HG03558 (cell line): Measurements from ENCODE around the gene C10orf95.
"Not testable (repeated sequence)": the region's sequence is repeated elsewhere in the genome, so short reads cannot be mapped to it uniquely, and the experiment has no call there.

Experiments
- ATAC-seq: cut with Tn5 transposase; IDR thresholded peaks from one replicate; pipeline ENCODE4 v1.9.1; 2021; ENCODE audit warnings: moderate number of reproducible peaks; ENCODE audit not compliant: unreplicated experiment; ENCODE audit errors: extremely low read depth

The C10orf95 gene

DNA sequence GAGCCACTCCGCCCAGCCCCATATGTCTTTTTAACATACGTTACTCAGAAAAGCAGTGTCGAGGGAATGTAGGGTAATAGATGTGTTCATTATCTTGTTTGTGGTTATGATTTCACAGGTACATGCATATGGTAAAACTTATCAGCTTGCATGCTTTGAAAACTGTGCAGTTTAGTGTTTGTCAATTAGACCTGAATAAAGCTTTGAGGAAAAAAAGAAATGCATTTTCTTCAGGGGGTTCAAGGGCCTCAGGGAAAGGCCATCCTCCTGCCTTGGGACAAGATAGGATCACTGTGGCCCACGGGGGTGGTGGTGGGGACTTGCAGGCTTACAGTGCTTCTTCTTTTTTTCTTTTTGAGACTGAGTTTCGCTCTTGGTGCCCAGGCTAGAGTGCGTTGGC lies 16.0 kb upstream of the C10orf95 start:
- ATAC-seq = no peak

DNA sequence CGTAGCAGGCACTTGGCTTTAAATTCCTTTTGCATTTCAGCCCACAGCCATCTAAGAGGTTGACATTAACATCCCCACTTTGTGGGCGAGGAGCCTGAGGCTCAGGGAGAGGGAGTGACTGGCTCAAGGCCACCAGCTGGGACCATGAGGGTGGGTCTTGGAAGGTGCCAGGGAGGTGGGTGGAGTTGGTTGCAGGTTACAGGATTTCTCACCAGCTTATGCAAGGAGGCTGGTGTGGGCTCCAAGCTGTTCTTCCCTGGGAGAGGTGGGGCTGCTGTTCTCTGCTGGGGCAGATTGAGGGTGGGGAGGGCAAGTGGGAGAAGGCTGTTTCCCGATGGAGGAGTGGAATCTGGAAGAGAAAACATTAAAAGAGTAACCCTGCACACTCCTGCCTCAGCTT lies 14.1 kb upstream of the C10orf95 start:
- ATAC-seq = no peak

DNA sequence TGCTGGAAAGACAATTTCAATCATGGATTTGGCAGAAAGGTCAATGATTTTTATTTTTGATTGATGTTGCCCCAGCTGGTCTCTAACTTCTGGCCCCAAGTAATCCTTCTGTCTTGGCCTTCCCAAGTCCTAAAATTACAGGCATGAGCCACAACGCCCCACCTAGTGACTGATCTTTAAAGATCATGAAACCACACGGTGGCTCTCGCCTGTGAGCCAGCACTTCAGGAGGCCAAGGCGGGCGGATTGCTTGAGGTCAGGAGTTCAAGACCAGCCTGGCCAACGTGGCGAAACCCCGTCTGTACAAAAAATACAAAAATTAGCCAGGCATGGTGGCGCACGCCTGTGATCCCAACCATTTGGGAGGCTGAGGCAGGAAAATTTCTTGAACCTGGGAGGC lies 12.6 kb upstream of the C10orf95 start:
- ATAC-seq = no peak

GRCh38 chr10:102462512-102463054 lies 11.2 kb upstream of the C10orf95 start:
- ATAC-seq = no peak

DNA sequence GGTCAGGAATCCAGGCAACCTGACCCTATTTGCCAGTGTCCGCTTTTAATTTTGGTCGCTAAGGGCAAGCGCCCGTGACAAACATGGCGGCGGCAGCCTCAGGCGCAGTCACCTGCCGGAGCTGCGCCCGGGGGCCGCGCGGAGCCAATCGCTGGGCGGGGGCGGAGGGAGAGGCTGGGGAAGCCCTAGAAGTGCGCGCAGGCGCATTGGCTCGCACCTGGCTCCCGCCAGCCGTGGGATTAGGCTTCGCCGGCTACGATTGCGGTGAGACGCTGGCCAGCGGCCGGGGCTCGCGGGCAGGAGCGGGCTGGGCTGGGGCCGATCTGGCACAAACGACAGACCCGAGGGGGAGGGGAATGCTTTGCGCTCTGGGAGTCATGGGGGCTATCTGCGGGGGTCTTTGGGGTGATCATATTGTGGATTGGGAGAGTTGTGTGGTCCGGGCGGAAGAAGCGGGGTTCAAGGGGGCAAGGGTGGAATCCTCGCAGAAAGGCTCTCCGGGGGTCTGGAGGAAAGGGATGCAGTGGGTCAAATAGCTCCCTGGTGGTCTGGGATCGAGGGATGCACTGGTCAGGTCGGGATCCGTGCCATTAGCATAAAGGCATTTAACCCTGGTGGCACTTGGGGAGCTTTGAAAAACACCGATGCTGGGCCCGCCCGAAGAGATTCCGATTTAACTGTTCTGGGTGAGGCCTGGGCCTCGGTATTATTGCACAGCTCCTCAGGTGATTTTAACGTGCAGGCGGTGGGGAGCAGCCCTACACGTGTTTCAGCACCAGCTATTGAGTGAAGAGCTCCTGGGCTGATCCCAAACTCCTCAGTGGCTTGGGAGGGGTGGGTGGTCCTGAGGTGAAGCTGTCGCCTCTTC lies 10.1 kb upstream of the C10orf95 start:
- peak; percentile 70 for ATAC-seq

DNA sequence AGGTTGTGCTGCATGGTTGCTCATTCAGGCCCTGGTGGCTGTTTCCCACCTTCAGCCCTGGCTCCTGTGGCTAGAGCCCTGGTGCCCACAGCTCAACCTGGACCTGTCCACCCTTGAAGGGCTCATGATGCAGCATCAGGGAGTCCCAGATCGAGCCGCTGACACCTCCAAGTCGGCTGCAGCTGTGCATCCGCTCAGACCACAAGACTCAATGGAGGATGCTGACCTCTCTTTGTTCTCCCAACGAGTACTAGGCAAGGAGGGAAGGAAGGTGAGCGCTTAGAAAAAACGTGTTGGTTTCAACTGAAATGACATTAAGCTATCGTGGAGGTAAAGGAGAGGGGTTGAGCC lies 9.5 kb upstream of the C10orf95 start:
- no peak for ATAC-seq

- no peak for ATAC-seq
These were observed 7.3 kb upstream of the C10orf95 start for GRCh38 chr10:102458656-102459055.

DNA sequence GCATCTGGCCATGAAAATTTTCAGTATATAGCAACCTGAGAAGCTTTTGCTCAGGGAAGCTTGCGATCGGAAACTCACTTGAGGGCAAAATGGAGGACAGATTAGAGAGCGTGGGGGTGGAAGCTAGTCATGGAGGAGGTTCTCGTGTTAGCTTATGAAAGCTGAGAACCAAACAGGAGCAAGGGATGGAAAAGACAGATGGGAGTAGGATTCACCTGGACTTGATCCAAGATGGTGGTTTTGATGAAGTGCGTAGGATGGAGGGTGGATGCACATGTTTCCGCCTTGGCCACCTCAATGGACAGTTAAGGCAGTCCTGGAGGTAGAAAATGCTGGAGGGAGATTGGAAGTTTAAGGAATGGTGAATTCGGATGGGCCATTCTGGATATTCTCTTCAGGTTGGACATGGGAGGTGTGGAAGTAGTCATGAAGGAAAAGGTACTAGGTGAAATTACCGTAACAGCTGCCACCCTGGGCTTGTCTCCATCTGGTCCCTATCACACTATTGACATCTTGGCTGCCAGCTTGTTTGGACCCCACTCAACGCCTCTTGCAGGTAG lies 6.3 kb upstream of the C10orf95 start:
- no peak for ATAC-seq

GRCh38 chr10:102455893-102456471 lies 4.6 kb upstream of the C10orf95 start:
- no peak for ATAC-seq

- ATAC-seq = not testable (repeated sequence)
These were observed 3.5 kb upstream of the C10orf95 start for GRCh38 chr10:102454662-102455487.

DNA sequence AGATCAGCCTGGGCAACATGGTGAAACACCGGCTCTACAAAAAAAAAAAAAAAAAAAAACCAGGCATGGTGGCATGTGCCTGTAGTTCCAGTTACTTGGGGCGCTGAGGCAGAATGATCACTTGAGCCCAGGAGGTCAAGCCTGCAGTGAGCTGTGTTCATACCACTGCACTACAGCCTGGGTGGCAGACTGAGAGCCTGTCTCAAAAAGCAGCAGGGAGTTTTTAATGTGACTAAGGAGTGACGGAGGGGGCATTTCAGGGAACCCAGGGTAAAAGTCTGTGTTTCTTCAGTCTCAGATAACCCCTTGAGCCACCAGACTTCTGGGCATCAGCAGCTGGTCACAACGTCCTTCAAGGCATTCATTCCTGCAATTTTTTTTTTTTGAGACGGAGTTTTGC lies 2.2 kb upstream of the C10orf95 start:
- ATAC-seq = no peak

DNA sequence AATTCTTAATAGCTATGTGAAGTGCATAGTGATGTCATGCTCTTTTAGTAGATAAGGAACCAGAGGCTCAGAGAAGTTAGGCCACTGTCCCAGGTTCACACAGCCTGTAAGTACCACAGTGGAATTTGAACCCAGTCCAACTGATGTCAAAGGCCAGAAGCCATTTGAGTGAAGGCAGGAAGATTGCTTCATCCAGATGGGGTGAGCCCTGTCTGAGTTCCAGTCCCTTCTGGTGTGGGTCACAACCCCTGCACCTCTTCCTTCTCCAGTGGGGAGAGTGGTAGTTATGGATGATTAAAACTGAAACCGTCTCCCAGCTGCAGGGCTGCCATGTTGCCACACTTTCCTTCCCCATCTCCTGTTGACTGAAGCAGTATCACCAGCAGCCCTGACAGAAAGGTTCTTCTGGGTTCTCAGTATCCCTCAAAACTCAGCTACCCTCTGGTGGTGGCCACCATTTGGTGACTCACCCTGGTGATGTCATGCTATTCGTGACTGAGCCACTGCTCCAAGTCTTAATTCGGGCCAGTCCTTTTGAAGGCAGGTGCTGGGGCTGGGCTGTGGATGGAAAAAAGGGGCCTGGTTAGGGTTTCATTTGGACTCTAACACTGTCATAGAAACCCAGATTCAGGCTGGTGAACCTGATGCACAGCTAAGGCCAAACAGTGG lies 1.5 kb upstream of the C10orf95 start:
- ATAC-seq = no peak

- peak; percentile 56 for ATAC-seq
These were observed 804 bp downstream of the C10orf95 start for GRCh38 chr10:102450374-102451104.

DNA sequence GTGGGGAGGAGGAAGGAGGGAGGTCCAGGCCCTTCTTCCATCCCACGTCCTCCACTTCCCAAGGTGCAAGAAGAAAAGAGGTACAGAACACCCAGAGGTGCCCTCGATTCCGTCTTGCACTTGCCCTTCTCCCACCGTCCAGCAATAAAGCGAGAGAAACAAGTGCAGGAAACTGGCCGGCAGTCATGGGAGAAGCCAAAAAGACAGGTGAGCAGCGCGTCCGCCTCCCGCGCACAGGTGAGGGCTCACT lies 1.3 kb downstream of the C10orf95 start:
- no peak for ATAC-seq

- ATAC-seq = no peak
These were observed 1.8 kb downstream of the C10orf95 start for GRCh38 chr10:102449321-102450123.

DNA sequence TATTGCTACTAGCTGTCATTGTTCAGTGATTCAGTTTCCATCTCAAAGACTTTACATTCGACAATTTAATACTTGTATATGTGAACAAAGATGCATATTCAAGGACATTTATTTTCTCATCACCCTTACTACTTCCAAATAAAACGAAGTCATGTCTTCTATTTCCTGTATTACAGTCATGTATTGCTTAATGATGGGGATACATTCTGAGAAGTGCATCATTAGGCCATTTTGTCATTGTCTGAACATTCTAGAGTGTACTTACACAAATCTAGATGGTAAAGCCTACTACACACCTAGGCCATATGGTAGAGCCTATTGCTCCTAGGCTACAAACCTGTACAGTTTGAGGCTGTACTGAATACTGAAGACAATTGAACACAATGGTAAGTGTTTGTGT lies 6.5 kb downstream of the C10orf95 start:
- ATAC-seq = no peak

DNA sequence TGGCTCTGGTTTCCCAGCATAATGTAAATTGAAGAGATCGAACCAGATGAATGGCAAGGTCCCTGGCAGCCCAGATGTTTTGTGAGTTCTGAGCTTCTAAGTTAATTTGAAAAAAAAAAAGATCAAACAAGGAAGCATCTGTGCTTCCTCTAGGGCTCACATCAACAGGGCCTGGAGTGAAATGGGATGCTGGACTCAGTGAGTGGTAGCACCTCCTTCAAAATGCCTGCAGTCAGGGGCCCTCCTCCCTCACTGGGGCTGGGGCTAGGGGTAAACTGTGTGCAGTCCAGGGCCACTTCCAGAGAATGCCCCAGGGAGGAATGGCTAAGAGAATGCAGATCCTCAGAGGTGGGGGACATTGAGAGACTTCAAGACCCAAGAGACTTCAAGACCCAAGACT lies 13.0 kb downstream of the C10orf95 start:
- no peak for ATAC-seq

GRCh38 chr10:102437515-102437914 lies 13.8 kb downstream of the C10orf95 start:
- ATAC-seq = no peak

GRCh38 chr10:102436312-102436711 lies 15.0 kb downstream of the C10orf95 start:
- no peak for ATAC-seq
